ENCODE data around the gene SLC16A3.

DNA sequence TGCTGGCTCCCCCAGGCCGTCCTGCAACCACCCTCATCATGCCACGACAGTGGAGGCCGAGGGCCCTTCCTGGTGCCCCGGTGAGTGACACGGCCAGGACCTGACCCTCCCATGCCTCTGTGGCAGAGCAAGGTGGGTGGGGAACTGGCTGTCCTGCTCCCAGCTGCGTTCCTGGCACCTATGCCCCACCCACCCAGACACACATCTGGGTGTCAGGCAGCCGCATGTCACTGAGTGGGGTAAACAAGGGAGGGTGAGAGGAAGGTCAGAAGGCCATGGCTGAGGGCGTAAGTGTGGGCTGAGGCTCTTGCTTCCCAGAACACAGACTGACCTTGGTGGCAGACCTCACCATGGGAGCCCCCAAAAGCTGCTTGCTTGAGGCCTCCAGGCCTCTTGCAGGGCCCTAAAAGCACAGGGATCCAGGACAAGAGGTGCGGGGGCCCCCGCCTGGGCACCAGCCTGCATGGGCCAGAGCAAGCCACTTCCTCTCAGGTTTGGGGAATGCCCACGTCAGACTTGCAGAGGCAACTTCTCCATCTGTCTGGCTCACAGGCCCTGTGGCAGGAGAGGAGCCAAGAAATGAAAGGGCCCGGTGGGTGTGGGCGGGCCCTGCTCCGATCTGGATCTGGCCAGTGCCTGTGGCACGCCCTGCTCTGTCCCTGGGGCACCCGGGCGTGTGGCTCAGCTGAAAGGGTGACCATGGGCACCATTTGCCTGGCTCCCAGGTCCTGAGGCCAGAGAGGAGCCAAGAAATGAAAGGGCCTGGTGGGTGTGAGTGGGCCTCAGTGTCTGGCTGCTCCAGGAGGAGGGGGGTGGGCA, 12.3 kb upstream of the SLC16A3 start:
- no peak for TF ChIP-seq CTCF (IDR thresholded peaks at IDR 0.05)
- TF ChIP-seq POLR2A (IDR thresholded peaks at IDR 0.05) = no peak
- TF ChIP-seq POLR2AphosphoS5 (IDR thresholded peaks at IDR 0.05) = no peak

Data from breast epithelium (tissue), 3 donors.